Measurements from ENCODE around the gene SERTAD3. TPM values are rescaled to one million over a fixed set of nuclear protein-coding genes. Genes with fewer than 3 reads are reported as not detected.
"Not testable (repeated sequence)": the region's sequence is repeated elsewhere in the genome, so short reads cannot be mapped to it uniquely, and the experiment has no call there.

The SERTAD3 gene
- total RNA-seq, 4 donors from 2014 or later: 16.4 to 29.8 (median 19.1) TPM

- no peak for DNase-seq (ENCODE audit: low spot score in 2 of 2)
- H3K27me3 ChIP-seq: no peaks in the 10 kb centered on the region
- WGBS: 82% methylated on average over 7 of the region's 7 CpGs
- no peak overlapping the region for H3K4me3 ChIP-seq
- H3K9me3 ChIP-seq: no peaks in the 10 kb centered on the region
- TF ChIP-seq CTCF (IDR thresholded peaks at IDR 0.05) (no peak), POLR2A (IDR thresholded peaks at IDR 0.05) (no peak), EP300 (IDR thresholded peaks at IDR 0.05) (no peak), POLR2AphosphoS5 (IDR thresholded peaks at IDR 0.05) (no peak)
- H3K27ac ChIP-seq: no peak overlapping the region
- H3K4me1 ChIP-seq: peaks cover 35% of the 10 kb centered on the region
- H3K36me3 ChIP-seq: peaks cover 14% of the 10 kb centered on the region
Observed at GRCh38 chr19:40461669-40462221, 17.6 kb upstream of the SERTAD3 start.

GRCh38 chr19:40460185-40460584 is 16.1 kb upstream of the SERTAD3 start:
- peaks cover 23% of the 10 kb centered on the region for H3K4me1 ChIP-seq
- no peak overlapping the region for H3K27ac ChIP-seq
- TF ChIP-seq CTCF (IDR thresholded peaks at IDR 0.05): no peak
- no peak for TF ChIP-seq POLR2A (IDR thresholded peaks at IDR 0.05)
- TF ChIP-seq POLR2AphosphoS5 (IDR thresholded peaks at IDR 0.05): no peak
- no peak for TF ChIP-seq EP300 (IDR thresholded peaks at IDR 0.05)
- H3K36me3 ChIP-seq: peaks cover 19% of the 10 kb centered on the region
- DNase-seq (ENCODE audit: low spot score in 2 of 2): no peak
- H3K9me3 ChIP-seq: no peaks in the 10 kb centered on the region
- 90% methylated on average over 3 of the region's 3 CpGs for WGBS
- H3K27me3 ChIP-seq: no peaks in the 10 kb centered on the region
- H3K4me3 ChIP-seq: no peak overlapping the region

GRCh38 chr19:40458597-40458974 is 14.5 kb upstream of the SERTAD3 start:
- no peak for TF ChIP-seq POLR2A (IDR thresholded peaks at IDR 0.05)
- TF ChIP-seq POLR2AphosphoS5 (IDR thresholded peaks at IDR 0.05): no peak
- no peak for TF ChIP-seq CTCF (IDR thresholded peaks at IDR 0.05)
- no peak for TF ChIP-seq EP300 (IDR thresholded peaks at IDR 0.05)
- H3K27me3 ChIP-seq: no peaks in the 10 kb centered on the region
- H3K36me3 ChIP-seq: peaks cover 25% of the 10 kb centered on the region
- peaks cover 7% of the 10 kb centered on the region for H3K4me1 ChIP-seq
- 99% methylated on average over 3 of the region's 3 CpGs for WGBS
- H3K4me3 ChIP-seq: no peak overlapping the region
- H3K9me3 ChIP-seq: no peaks in the 10 kb centered on the region
- no peak for DNase-seq (ENCODE audit: low spot score in 2 of 2)
- no peak overlapping the region for H3K27ac ChIP-seq

GRCh38 chr19:40457953-40458596 is 13.9 kb upstream of the SERTAD3 start:
- peaks cover 25% of the 10 kb centered on the region for H3K36me3 ChIP-seq

GRCh38 chr19:40457048-40457447 is 12.9 kb upstream of the SERTAD3 start:
- WGBS: 91% methylated on average over 5 of the region's 5 CpGs
- no peaks in the 10 kb centered on the region for H3K4me1 ChIP-seq
- no peak for DNase-seq (ENCODE audit: low spot score in 2 of 2)
- no peaks in the 10 kb centered on the region for H3K9me3 ChIP-seq
- no peak for TF ChIP-seq EP300 (IDR thresholded peaks at IDR 0.05)
- no peak for TF ChIP-seq POLR2A (IDR thresholded peaks at IDR 0.05)
- TF ChIP-seq CTCF (IDR thresholded peaks at IDR 0.05): no peak
- TF ChIP-seq POLR2AphosphoS5 (IDR thresholded peaks at IDR 0.05): no peak
- no peak overlapping the region for H3K4me3 ChIP-seq
- no peaks in the 10 kb centered on the region for H3K27me3 ChIP-seq
- H3K36me3 ChIP-seq: peaks cover 25% of the 10 kb centered on the region
- no peak overlapping the region for H3K27ac ChIP-seq

More at GRCh38 chr19:40457953-40458596, 13.9 kb upstream of the SERTAD3 start:
- Histone ChIP-seq H3K4me1 (peaks cover 2% of the 10 kb centered on the region), H3K4me3 (no peak overlapping the region), H3K9me3 (no peaks in the 10 kb centered on the region), H3K27ac (no peak overlapping the region), H3K27me3 (no peaks in the 10 kb centered on the region)
- no peak for DNase-seq (ENCODE audit: low spot score in 2 of 2)
- 80% methylated on average over 3 of the region's 27 CpGs for WGBS
- no peak for TF ChIP-seq CTCF (IDR thresholded peaks at IDR 0.05)

- H3K36me3 ChIP-seq: peaks cover 35% of the 10 kb centered on the region
- 70% methylated on average over 6 of the region's 6 CpGs for WGBS
- not testable (repeated sequence) for H3K4me1 ChIP-seq; DNase-seq (ENCODE audit: low spot score in 2 of 2); H3K4me3 ChIP-seq; H3K9me3 ChIP-seq; H3K27ac ChIP-seq; H3K27me3 ChIP-seq
Observed at GRCh38 chr19:40453943-40454342, 9.8 kb upstream of the SERTAD3 start.
